Fibroblast of skin of left biceps (primary cell): Measurements from ENCODE around the gene DCPS.
"Not testable (repeated sequence)": the region's sequence is repeated elsewhere in the genome, so short reads cannot be mapped to it uniquely, and the experiment has no call there.

Source experiments
- DNase-seq, 2 experiments: peaks; one replicate each; pipeline ENCODE4 v3.0.0-alpha.2; 2013; ENCODE audit warnings: low read depth in 2 of 2

Gene DCPS

GRCh38 chr11:126383339-126384335 is 79.8 kb downstream of the DCPS start:
- DNase-seq = no peak

- no peak for DNase-seq
Observed at GRCh38 chr11:126384449-126385070, 80.7 kb downstream of the DCPS start.

GRCh38 chr11:126385991-126386728 is 82.3 kb downstream of the DCPS start:
- no peak for DNase-seq

- DNase-seq = not testable (repeated sequence)
Observed at GRCh38 chr11:126386729-126387071, 82.8 kb downstream of the DCPS start.

- DNase-seq = no peak
Observed at GRCh38 chr11:126387857-126388256, 84.0 kb downstream of the DCPS start.

- no peak for DNase-seq
Observed at GRCh38 chr11:126390272-126390867, 86.5 kb downstream of the DCPS start.

GRCh38 chr11:126391286-126391954 is 87.6 kb downstream of the DCPS start:
- no peak for DNase-seq

GRCh38 chr11:126391970-126392632 is 88.2 kb downstream of the DCPS start:
- DNase-seq = no peak

- no peak for DNase-seq
Observed at GRCh38 chr11:126392633-126393013, 88.8 kb downstream of the DCPS start.

- DNase-seq = no peak
Observed at GRCh38 chr11:126393143-126393542, 89.3 kb downstream of the DCPS start.

- no peak for DNase-seq
Observed at GRCh38 chr11:126394036-126394435, 90.2 kb downstream of the DCPS start.

- not testable (repeated sequence) for DNase-seq
Observed at GRCh38 chr11:126394634-126395072, 90.8 kb downstream of the DCPS start.
